COLO829 (cell line): ENCODE data around the gene TMEM132D.

Experiments
- DNase-seq: peaks from one replicate; pipeline ENCODE4 v3.0.0; 2012; ENCODE audit warnings: low spot score

Gene TMEM132D

DNA sequence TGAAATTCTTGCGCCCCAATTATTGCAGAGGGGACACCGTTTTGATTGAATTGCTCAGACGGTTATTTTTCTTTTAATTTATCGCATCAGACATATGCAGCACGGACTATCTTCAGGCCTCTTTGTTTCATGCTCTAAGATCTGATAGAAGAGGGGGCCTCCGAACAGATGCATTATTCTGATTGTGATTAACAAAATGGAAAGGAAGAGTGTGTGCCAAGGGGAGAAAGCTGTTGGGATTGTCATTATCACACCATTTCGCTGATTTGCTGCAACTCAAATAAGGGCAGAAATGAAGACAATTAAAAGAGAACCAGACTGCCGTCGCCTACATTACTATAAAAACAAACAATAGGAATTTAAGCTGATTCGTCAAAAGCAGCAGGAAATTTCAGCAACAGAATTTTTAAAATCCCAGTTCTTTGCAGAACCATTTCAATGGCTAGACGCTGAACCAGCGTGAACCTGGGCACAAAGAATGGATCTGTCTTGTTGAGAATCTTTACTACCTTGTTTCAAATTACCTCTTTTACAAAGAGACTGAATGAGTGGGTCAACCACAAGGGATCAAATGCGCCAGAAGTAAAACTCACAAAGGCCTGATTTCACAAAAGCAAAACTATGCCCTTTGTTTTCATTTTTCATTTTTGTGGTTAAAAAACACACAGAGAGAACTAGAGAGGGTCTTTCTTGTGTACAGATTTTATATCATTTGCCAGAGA is 30.6 kb downstream of the TMEM132D start:
- DNase-seq, result no peak

DNA sequence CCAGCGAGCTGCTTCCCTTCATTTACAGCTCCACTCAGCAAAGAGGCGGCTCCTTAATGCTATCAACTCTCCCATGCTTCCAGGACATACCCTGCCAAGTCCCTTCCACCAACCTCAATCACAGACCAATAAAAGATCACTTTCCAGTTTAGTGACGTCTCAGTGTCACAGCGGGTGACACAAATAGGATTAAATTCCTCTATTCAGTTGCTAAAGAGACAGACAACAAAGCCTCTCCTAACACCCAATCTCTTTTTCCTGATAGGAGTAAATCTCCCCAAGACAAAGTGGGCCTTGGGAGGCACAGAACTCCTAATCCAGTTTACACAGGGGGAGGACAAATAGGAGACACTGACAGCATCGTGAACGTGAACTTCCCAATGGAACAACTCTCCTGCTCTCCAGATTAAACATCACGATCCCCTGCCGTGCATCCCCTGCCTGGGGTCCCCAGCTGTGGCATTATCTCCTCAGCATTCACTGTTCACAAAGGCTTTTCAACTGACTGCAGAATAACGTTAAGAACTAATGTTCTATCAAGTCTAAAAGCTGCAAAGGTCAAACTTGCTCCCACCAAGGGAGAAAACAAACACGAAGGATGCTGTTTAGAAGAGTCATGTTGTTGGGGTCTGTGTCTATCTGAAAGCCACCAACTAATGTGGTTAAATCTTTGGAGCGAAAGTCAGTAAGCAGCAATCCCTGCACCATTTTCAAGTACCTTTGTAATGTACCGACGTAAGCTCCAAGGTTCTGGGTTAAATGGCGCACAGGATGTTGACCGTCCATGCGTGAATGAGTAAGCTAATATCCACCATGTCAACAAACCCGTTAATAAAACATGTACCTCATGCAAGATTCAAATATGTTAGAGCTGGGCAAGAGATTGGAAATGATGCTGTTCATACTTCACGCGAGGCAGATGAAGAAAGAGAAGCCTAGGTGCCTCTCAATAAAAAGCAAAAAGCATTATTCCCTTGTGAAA is 31.5 kb downstream of the TMEM132D start:
- no peak for DNase-seq

DNA sequence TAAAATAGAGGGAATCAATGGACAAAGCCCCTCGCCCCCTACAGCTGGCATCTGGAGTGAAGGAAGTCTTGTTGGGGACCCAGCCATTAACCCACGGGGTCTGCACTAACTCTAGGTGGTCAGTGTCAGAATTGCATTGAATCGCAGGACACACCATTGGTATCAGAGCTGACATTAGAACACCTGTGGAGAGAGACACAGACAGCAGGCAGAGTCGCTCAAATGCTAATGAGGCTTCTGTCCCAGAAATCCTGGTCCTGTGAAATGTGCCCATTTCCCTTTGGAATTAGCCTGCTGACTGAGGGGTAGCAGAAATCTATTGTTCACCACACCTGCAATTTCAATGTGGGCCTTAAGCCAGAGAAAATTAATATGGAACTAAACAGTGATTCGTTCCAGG is 33.0 kb downstream of the TMEM132D start:
- DNase-seq, result no peak

DNA sequence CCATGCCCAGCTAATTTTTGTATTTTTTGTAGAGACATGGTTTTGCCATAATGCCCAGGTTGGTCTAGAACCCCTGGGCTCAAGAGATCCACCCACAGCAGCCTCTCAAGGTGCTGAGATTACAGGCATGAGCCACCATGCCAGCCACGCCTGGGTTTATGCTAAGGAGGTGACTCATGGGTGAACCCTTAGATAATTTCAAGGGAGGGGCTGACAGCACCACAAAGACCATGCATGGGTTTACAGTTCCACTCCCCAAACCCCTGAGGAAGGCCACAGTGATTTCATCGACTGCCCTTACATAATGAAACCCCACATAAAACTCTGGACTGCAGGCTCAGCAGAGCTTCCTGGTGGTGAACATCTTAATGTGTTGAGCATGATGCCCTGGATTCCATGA is 33.7 kb downstream of the TMEM132D start:
- no peak for DNase-seq

DNA sequence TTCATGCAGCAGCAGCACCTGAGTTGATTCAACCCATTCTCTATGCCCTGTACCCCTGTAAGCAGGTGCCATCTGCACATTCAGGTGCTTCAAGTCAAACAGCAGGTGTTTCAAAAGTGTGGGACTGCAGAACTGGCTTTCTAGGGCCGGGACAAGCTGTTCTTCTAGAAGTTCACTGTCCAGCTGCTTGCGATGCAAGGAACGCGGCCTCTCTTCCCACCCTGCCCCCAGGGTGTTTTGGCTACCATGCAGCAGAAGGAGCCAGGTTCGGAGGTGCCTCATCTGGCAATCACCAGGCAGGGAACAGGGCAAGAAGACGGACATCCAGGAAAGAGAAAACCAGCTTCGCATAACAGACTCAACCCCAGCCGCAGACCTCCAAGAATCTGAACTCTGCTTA is 35.2 kb downstream of the TMEM132D start:
- no peak for DNase-seq

DNA sequence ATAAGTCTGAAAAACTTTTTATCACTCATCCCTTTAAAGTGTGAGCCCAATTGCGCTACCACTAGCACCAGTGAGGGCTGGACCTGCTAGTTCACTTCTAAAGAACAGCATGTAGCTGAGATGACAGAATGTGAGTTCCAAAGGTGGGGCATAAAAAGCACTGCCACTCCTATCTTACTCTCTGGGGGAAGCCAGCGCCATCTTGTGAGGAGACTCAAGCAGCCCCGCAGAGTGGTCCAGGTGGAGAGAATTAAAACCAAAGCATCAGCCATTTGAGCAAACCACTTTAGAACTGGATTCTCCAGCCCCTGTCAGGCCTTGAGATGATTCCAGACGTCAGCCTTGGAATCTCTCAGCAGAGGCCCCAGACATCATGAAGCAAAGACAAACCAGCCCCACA is 39.9 kb downstream of the TMEM132D start:
- DNase-seq, result no peak

DNA sequence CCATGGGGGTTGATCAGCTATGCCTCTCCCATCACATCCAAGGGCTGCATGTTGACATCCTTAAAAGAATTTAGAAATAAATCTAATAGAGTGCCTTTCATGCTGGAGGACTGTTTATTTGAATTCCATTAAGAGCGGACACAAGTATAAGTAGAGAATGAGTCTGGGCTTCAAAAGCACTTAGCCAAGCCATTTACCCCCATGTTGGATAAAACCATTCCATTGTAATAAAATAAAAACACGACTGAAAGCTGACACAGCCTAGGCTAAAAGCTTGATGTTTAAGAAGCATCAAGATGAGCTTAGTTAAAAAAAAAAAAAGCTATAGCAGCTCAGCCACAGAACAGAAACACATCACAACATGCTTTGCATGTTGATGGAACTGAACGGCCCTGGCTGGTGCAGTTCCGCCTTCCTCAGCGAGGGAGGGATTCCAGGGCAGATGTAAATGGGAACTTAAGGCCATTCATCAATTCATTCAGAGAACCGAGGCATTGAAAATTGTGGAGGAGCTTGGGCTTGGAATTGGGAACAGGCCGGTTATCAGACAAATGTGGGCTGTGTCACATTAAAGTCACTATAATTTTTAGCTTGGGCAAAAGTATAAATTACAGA is 41.2 kb downstream of the TMEM132D start:
- DNase-seq, result no peak

DNA sequence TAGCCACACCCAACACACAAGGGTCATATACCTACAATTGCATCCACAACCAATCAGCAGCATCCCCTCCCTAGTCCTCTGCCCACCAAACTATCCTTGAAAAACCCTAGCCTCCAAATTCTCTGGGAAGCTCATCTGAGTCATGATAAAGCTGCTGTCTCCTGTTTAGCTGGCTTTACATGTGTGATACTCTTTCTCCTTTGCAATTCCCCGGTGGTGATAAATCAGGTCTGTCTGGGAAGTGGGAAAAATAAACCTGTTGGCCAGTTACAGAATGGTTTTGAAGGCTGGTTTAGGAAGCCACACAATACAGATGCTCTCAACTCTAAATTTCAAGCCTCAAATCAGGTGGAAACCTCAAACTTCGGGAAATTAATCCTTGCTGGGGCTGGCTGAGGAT is 41.9 kb downstream of the TMEM132D start:
- DNase-seq, result no peak

DNA sequence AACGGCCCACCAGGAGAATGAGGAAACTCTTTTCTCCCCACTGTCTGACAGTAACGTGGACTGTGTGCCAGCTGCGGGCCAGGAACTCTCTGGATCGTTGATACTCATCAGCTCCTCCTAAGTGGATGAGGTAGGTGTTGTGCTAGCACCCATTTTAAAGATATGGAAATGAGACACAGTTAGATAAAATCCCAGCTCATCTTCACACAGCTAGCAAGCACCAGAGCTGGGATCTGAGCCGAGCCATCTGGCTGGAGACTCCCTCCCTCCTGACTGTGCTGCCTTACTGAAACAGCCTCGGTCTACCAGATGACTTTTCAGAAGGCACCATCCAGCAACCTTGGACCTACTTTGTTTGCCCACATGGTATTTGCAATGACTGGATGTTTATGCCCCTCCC is 49.2 kb downstream of the TMEM132D start:
- no peak for DNase-seq

DNA sequence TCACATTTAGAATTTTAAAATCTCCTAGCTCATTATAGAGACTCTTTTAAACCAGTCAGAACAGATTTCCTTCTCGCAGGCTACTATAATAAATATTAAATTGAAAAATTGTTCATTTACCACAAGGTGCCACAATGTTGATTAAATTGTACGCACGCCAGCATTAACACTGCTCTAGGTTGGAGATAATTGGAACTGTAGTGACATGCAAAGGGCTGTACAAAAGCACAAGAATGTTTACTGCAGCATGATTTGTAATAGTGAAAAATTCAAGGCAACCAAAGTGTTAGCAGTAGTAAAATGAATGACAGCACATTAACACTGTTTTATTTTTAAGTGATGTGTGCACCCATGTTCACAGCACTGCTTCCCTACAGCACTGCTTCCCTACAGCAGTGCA is 52.5 kb downstream of the TMEM132D start:
- no peak for DNase-seq

DNA sequence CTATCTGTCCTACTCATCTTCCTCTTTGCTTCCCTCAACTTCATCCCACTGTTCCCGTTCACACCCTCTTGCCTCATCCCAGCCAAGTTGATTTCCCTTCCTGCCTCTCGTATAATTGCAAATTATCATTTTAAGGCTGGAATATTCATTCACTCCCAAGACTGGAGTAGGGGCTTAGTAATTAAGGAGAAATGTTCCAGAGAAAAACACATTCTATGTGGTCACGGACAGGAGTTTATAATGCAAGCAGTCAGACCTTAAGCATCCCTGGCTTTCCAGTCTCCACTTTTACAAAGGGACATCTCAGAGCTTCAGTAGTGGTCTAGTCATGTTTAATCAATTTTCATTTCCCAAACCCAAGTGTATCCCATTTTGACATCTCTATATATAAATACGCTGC is 54.9 kb downstream of the TMEM132D start:
- DNase-seq, result no peak

DNA sequence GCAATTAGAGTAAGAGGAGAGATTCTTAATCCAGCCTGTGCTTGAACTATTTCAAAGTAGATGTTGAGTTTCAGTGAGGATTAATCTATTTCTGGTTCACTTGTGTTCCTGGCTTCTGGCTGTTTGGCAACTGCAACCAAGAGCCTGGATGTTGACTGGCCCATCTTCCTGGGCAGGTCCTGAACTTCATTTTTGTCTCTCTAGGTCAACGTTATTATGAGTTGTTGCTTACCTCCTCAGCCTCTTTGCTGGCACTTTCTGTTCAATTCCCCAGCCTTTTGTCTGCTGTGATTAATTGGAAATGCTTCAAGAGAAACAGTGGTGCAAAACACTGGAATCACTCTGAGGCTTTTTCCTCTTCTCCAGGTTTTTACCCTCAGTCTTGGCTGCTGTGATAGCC is 56.8 kb downstream of the TMEM132D start:
- DNase-seq, result no peak

DNA sequence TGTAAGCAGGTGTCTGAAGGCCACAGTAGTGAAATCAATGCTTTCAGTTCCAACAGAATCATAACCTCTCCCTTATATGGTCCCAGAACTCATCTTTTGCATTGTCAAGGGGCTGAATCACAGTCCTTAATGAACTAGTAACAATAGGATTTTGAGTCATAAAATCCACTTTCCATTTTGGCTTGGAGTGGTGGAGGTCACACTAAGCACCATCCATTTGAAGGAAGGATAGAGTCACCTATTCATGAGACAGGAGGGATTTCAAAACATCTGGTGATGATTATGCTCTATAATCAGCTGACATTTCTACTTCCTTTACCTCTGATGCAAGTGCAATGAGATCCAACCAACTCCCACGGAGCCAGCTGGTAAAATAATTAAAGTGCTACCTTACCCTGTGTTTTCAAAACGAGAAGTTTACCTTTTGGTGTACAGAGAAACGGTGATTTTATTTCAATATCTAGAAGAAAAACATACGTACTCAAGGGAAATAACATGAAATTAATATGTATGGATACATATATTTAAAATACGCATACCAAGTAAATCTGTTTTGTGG is 59.1 kb downstream of the TMEM132D start:
- no peak for DNase-seq

DNA sequence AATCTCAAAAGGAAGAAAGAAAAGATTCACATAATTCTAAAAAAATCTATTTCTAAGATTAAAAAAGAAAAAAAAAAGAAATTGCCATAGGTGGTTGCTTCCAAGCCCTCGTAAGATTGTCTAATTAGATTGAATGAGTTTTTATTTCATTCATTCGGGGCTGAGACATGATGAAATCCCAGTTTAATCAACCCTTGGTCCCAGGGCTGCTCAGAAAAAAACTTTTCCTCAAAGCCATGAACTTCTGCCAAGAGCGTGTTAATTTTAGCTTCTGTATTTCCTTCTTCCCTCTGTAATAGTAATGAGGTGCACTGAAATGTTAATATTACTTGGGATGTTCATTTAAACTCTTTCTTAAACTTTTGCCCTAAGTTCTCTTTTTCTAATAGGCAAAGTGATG is 62.6 kb downstream of the TMEM132D start:
- DNase-seq, result no peak

DNA sequence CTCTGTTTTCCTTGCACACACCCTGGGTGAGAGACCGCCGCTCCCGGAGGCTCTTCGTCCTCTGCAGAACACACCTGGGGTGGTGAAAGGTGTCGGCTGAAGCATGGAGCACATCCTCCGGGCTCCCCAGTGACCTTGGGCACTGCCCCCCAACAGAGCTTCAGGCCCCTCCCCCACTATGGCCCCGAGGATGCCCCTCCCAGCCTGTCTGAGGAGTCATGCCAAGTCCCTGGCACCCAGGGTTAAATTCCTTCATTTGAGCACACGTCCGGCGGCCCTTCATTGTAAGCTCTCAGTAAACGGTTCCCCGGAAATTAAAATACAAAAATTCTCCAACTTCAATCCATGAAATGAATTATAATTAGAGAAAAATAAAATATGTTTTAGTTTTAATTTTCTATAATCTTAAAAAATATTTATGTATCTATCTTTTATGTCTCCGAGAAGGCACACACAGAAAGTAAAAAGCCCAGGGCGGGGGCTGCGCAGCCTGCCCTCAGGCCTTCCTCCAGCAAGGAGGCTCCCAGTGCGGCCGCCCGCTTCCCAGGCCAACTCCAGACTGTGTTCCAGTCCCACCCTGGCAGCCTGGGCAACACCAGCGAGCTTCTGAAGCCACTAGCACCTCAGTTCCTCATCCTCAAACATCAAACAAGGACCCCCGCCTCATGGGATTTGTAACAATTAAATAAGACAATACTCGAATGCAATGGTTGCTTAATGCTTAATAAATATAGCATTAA is 63.5 kb downstream of the TMEM132D start:
- no peak for DNase-seq

DNA sequence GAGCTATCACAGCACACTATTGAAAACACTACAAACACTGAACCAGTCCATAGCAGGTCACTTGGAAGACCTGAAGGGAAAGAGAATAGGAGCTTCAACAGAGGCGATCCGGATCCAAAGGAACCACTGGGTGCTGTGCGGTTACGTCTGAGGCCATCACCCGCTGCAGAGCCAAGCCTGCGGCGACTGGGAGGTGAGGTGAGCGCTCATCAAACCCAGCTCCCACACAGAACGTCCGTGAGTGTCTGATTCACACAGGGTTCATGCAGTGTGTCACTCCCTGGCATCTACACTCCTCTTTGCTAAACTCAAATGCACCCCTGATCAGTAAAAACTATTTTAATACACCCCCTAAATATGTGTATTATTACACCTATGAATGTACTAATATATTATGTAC is 64.1 kb downstream of the TMEM132D start:
- no peak for DNase-seq

DNA sequence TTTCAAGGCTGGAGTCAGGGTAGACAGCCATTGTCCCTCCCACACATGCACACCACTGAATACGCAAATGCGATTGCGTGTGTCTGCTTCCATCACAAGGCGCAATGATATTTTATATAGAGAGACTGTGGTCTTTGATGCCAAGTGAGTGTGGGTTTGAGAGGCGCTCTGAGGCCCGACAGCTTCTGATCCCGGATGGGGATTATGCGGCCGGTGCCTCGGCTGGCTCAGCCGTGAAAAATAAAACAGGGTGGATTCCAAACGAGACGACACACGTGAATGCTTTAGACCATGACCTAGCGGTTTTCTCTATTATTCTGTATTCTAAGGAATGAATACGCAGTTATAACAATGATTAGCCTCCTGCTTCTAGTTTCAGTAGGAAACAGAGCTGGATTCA is 72.5 kb downstream of the TMEM132D start:
- DNase-seq, result no peak

DNA sequence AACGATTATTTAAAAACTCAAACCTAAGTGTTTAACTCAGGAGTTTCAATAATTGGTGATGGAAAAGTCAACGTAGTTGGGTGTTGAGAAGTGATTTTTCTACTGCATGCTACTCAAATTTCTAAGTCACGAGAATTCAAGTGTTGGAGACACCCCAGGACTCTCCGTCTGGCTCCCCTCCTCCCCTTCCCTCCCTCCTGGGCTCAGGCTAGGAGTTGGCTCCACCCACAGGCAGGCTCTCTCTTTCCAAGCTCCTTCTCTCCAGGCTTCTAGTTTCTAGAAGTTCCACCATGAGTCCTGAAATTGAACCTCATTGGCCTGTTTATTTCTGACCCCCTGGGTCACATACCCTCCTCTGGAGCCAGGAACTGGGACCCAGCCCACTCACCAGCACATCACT is 73.0 kb downstream of the TMEM132D start:
- no peak for DNase-seq

DNA sequence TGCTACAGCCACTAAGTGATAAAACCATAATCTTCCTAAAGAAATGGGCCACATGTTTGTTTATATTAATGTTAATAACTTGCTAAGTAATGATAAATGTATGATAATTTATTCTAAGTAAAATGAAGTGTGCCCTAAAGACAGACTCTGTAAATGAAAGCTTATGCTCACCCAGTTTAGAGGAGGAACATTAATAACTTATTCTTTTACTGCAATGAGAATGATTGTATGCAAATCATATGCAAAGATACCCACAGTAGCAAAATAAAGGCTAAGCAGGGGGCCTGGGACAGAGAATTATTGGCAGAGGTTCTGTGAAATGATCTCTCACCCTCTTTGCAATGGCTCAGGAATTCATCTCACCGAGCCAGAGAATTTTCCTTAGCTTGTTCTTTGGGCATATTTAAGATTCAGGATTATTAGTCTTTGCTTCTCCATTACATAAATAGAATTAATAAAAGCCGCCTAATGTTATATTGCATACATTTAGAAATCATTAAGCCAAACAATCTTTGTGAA is 75.9 kb downstream of the TMEM132D start:
- no peak for DNase-seq

DNA sequence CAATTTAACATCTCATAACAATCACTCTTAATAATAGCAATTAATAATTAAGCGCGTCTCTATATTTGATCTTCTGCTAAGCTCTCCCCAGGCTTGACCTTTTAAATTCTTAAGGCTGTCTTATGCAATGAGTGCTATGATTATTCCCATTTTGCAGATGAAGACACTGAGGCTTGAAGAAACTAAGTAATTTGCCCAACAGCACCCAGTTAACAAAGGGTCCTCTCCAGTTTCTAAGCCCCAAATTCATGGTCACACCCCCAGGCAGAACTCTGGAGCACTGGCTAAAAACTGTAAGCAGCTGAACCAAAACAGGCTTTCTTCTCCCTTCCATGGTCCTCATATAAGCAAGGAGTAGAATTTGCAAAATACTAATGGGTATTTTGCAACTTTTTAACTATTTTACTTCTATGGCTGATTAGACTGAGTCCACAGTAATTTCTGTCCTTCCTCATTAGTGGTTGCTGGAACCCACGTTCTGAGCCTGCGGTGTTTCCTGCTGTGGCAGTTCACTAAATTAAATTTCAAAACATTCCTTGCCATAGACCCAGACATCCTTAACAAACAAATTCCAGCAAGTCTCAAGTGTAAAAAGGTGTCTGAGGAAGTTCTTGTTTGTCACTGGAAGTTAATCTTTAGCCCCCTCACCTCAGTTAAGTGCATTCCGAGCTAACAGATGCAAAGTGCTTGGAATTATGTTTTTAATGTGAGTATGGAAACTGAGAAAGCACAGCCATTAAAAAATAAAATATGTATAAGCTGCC is 76.5 kb downstream of the TMEM132D start:
- DNase-seq, result no peak

DNA sequence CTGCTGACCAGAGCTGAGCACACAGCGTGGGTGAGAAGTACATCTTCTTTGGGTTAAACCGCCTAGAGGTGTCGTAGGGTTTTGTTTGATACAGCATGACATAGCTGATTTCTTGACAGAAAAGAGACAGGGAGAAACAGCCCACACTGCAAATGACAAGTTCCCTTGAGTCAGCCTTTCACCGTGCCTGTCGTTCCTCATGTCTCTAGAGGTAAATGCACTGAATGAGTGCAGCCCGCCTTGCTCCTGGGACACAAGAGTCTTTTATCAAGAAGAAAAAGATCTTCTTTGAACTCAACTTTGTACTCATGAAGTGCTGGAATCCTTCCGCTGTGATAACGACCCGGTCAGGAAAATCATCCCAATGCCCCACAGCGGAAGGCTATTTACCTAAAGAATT is 77.6 kb downstream of the TMEM132D start:
- no peak for DNase-seq
